ENCODE results near the gene CYP2S1.
"Not testable (repeated sequence)": the region's sequence is repeated elsewhere in the genome, so short reads cannot be mapped to it uniquely, and the experiment has no call there.

Gene CYP2S1, protein sequence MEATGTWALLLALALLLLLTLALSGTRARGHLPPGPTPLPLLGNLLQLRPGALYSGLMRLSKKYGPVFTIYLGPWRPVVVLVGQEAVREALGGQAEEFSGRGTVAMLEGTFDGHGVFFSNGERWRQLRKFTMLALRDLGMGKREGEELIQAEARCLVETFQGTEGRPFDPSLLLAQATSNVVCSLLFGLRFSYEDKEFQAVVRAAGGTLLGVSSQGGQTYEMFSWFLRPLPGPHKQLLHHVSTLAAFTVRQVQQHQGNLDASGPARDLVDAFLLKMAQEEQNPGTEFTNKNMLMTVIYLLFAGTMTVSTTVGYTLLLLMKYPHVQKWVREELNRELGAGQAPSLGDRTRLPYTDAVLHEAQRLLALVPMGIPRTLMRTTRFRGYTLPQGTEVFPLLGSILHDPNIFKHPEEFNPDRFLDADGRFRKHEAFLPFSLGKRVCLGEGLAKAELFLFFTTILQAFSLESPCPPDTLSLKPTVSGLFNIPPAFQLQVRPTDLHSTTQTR

DNA sequence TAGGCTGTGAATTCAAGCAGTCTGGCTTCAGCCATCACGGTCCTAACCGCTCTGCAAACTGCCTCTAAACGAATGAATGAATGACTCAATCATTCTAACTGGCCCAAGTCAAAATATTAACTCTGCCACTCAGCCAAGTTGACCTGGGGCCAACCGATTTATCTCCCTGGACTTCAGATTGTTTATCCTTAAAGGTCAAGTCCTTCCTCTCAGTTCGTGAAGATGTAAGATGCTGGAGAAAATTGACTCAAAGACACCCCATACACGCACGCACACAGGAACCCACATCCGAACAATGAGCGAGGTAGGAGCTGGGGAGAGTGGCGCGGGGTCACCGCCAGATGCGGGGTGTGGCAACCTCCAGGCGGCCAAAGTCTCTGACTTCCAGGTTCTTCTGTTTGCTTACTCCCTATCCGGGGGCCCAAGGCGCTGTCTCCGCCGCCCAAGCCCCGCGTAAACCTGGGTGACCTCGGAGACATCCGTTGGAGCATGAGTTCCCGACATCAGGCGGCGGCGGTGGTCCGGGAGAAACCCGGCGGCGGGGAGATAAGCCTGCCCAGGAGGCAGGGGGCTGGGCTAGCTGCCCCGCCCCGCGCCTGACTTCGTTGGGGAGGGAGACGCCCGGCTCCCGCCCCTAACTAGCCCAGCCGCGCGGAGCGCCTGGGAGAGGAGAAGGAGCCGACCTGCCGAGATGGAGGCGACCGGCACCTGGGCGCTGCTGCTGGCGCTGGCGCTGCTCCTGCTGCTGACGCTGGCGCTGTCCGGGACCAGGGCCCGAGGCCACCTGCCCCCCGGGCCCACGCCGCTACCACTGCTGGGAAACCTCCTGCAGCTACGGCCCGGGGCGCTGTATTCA is at the start of gene CYP2S1:
Gene CYP2S1 (plus strand): TSS at position 646 of the 856 bp plus-strand sequence. CDS start 46 bp downstream, at position 692.
- DNase-seq (ENCODE audit: low spot score in 2 of 2) (no peak), ATAC-seq (ENCODE audit: low read depth) (no peak)
- peak within 1 kb of the TSS; percentile 12 for H3K27ac Mint-ChIP-seq
- no peaks in the 10 kb centered on the region for H3K9me3 Mint-ChIP-seq
- H3K4me3 Mint-ChIP-seq: no peak within 1 kb of the TSS
- H3K36me3 Mint-ChIP-seq: no peaks in the 10 kb centered on the region
- peaks cover 36% of the 10 kb centered on the region for H3K27me3 Mint-ChIP-seq
- peaks cover 11% of the 10 kb centered on the region for H3K4me1 Mint-ChIP-seq

DNA sequence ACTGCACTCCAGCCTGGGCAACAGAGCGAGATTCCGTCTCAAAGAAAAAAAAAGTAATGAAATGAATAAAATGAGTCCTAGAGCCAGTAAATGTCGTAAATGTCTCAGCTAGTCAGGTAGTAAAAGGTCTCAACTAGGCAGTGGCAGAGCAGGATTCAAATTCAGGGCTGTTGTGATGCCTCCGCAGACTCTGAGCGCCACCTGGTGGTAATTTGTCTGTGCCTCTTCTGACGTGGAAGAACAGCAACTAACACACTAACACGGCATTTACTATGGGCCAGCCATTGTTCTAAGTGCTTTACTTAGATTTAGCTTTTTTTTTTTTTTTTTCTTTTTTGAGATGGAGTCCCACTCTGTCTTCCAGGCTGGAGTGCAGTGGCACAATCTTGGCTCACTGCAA is 48.6 kb upstream of the CYP2S1 start:
- Mint-ChIP-seq H3K9me3 (no peaks in the 10 kb centered on the region), H3K27ac (no peak overlapping the region), H3K4me1 (no peaks in the 10 kb centered on the region), H3K36me3 (no peaks in the 10 kb centered on the region), H3K4me3 (no peak overlapping the region), H3K27me3 (no peaks in the 10 kb centered on the region)
- peak; percentile 71 to 72 for DNase-seq (ENCODE audit: low spot score in 2 of 2)
- ATAC-seq (ENCODE audit: low read depth): peak; percentile 92

DNA sequence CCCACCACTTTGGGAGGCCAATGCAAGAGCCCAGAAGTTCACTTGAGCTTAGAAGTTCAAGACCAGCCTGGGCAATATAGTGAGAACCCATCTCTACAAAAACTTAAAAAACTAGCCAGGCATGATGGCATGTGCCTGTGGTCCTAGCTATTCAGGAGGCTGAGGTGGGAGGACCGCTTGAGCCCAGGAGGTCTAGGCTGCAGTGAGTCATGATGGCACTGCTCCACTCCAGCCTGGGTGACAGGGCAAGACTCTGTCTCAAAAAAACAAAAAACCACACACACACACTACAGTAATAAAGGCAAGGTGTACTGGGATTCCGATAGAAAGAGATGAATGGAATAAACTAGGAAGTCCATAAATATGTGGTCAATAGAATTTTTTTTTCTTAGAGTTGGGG is 43.2 kb upstream of the CYP2S1 start:
- no peaks in the 10 kb centered on the region for H3K27me3 Mint-ChIP-seq
- no peaks in the 10 kb centered on the region for H3K9me3 Mint-ChIP-seq
- DNase-seq (ENCODE audit: low spot score in 2 of 2): no peak
- H3K4me1 Mint-ChIP-seq: no peaks in the 10 kb centered on the region
- no peak overlapping the region for H3K4me3 Mint-ChIP-seq
- ATAC-seq (ENCODE audit: low read depth): no peak
- H3K27ac Mint-ChIP-seq: no peak overlapping the region
- no peaks in the 10 kb centered on the region for H3K36me3 Mint-ChIP-seq

DNA sequence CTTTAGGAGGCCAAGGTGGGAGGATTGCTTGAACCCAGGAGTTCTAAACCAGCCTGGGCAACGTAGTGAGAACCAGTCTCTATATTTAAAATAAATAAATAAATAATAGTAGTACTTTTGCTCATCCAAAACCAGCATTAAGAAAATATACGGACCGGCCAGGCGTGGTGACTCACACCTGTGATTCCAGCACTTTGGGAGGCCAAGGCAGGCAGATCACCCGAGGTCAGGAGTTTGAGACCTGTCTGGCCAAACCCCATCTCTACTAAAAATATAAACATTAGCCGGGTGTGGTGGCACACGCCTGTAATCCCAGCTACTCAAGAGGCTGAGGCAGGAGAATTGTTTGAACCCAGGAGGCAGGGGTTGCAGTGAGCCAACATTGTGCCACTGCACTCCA is 42.0 kb upstream of the CYP2S1 start:
- not testable (repeated sequence) for DNase-seq (ENCODE audit: low spot score in 2 of 2); H3K36me3 Mint-ChIP-seq; H3K27ac Mint-ChIP-seq; H3K4me1 Mint-ChIP-seq; H3K9me3 Mint-ChIP-seq; H3K4me3 Mint-ChIP-seq; ATAC-seq (ENCODE audit: low read depth); H3K27me3 Mint-ChIP-seq

DNA sequence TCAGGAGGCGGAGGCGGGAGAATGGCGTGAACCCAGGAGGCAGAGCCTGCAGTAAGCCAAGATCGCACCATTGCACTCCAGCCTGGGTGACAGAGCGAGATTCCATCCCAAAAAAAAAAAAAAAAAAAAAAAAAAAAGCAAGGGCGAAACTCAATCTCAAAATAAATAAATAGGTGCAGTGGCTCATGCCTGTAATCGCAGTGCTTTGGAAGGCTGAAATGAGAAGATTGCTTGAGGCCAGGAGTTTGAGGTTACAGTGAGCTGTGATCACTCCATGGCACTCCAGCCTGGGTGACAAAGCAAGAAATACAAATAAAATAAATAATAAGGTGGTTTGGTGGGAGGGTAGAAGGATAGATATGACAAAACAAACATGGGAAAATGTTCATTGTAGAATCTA is 39.0 kb upstream of the CYP2S1 start:
- H3K4me1 Mint-ChIP-seq: no peaks in the 10 kb centered on the region
- H3K9me3 Mint-ChIP-seq: peaks cover 3% of the 10 kb centered on the region
- no peak overlapping the region for H3K27ac Mint-ChIP-seq
- H3K4me3 Mint-ChIP-seq: no peak overlapping the region
- ATAC-seq (ENCODE audit: low read depth) (no peak), DNase-seq (ENCODE audit: low spot score in 2 of 2) (no peak)
- no peaks in the 10 kb centered on the region for H3K36me3 Mint-ChIP-seq
- H3K27me3 Mint-ChIP-seq: no peaks in the 10 kb centered on the region

DNA sequence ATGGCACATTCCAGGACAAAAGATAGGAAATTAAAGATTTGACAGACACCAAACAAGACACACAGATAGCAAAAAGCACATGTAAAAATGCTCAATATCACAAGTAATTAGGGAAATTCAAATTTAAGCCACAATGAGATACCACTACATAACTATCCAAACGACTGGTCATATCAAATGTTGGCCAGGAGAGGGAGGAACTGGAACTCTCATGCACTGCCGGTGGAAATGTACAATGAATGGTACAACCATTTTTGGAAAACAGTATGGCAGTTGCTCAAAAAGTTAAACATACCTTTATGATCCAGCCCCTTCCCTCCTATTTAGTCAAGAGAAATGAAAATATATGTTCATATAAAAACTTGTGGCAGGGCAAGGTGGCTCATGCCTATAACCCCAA is 36.8 kb upstream of the CYP2S1 start:
- ATAC-seq (ENCODE audit: low read depth) (no peak), DNase-seq (ENCODE audit: low spot score in 2 of 2) (no peak)
- Mint-ChIP-seq H3K27me3 (no peaks in the 10 kb centered on the region), H3K27ac (no peak overlapping the region), H3K4me1 (no peaks in the 10 kb centered on the region), H3K36me3 (no peaks in the 10 kb centered on the region), H3K9me3 (peaks cover 3% of the 10 kb centered on the region), H3K4me3 (no peak overlapping the region)

DNA sequence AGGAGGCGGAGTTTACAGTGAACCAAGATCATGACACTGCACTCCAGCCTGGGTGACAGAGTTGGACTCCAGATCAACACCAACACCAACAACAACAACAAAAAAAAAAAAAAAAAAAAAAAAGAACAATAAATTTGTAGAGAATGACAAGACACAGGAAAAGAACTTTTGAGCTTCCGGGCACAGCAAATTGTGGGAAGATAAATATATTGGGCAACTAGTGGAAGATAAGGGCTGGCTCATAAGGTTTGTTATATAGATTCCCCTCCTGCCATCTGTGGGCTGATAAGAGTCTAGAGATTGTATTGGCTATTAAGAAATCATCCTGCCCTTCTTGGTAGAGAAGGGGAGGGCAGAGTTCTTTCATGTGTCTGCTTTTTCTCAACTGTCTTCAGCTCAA is 33.1 kb upstream of the CYP2S1 start:
- DNase-seq (ENCODE audit: low spot score in 2 of 2): no peak
- H3K9me3 Mint-ChIP-seq: peaks cover 3% of the 10 kb centered on the region
- H3K4me3 Mint-ChIP-seq: no peak overlapping the region
- no peak for ATAC-seq (ENCODE audit: low read depth)
- no peaks in the 10 kb centered on the region for H3K27me3 Mint-ChIP-seq
- no peaks in the 10 kb centered on the region for H3K36me3 Mint-ChIP-seq
- no peaks in the 10 kb centered on the region for H3K4me1 Mint-ChIP-seq
- no peak overlapping the region for H3K27ac Mint-ChIP-seq

DNA sequence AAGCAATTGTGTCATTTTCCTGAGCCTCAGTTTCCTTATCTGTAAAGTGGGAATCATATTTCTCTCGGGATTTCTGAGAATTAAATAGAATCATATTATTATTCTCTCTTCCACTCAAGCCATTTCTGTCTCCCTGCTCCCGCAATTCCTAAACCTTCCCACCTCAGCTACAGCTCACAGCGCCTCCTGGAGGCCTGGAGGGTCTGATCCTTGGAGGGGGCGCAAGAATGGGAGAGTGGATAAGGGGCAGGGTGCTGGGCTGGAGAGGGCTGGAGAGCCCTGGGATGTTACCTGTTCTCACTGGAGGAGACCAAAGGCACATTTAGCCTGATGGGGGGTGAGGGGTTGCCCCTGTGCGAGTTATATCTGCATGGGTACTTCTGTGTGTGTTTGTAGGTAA is 31.1 kb upstream of the CYP2S1 start:
- Mint-ChIP-seq H3K27ac (no peak overlapping the region), H3K9me3 (peaks cover 2% of the 10 kb centered on the region)

DNA sequence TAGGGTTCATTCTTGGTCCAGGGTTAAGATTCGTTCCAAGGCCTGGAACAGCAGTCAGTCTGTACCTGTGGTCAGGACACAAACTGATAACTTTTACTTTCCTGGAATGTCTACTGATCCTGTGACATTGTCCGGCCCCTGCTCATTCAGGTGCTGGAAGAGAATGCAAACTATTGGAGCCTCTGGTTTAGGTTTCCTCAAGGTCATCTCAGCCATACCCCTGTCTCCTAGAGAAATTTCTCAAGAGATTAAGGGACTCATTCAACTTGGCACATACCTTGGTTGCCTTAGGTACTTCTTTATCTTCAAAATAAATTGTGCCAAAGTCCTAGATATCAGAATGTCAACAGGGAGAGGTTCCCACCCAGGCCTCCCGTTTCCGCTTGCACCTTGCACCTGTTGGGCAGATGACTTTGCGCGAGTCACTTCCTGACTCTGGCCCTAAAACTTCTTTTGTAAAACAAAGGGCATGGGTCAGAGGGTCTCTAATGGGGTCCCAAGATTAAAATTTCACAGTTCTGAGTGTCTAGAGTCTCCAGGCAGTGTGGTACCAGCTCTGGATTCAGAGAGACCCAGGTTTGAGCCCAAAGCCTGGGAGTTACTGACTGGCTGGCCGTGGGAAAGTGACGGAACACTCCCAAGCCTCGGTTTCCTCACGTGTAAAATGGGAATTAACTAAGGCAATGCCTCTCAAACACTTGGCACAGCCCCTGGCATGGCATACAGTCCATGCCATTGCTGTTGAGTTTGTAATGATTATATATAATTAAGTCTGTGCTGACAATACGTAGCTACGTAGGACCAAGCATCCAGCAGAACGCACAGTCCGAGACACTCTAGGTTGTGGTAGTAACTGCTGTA is 25.8 kb upstream of the CYP2S1 start:
- no peak for DNase-seq (ENCODE audit: low spot score in 2 of 2)
- no peak overlapping the region for H3K27ac Mint-ChIP-seq

More for the DNA sequence above, 31.1 kb upstream of the CYP2S1 start:
- no peaks in the 10 kb centered on the region for H3K4me1 Mint-ChIP-seq
- no peak overlapping the region for H3K4me3 Mint-ChIP-seq
- H3K27me3 Mint-ChIP-seq: no peaks in the 10 kb centered on the region
- no peak for DNase-seq (ENCODE audit: low spot score in 2 of 2)
- H3K36me3 Mint-ChIP-seq: no peaks in the 10 kb centered on the region
- ATAC-seq (ENCODE audit: low read depth): no peak

DNA sequence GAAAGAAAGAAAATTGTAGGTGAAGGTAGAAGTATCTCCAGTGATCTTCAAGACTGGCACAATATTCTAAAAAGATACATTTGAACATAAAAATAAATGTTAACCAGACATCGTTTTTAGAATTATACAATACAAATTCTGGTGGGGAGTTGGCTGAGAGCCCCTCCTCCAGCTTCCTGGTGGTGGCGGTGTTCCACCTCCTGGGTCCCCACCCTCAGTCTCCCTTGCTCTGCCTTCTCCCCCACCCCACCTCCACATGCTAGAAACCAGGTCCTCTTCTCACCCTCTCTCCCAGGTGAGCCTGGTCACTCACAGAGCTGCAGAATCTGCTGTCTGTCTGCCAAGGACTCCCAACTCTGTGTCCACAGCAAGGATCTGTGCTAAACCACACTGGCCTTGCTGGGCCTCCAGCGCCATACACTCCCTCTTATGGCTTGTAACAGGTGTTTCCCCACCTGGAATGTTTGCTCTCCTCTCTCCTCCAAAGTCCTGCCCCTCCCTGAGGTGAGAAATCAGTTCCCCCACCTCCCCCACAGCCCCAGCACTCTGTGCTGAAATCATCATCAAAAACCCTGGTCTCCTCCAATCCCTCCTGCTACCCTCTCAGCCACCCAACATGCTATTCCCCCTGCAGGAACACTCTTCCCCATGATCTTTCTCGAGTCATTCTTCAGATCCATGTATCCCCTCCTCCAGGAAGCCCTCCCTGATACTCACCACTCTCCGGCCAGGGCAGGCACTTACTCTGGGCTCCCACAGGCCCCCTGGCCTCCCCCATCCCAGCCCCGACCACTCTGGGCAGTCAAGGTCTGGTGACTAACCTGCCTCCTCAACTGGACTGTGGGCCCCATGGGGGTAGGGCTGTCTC is 20.5 kb upstream of the CYP2S1 start:
- no peaks in the 10 kb centered on the region for H3K9me3 Mint-ChIP-seq
- H3K27ac Mint-ChIP-seq: no peak overlapping the region
- H3K27me3 Mint-ChIP-seq: peaks cover 10% of the 10 kb centered on the region
- ATAC-seq (ENCODE audit: low read depth) (no peak), DNase-seq (ENCODE audit: low spot score in 2 of 2) (no peak)
- H3K4me1 Mint-ChIP-seq: peaks cover 6% of the 10 kb centered on the region
- no peak overlapping the region for H3K4me3 Mint-ChIP-seq
- no peaks in the 10 kb centered on the region for H3K36me3 Mint-ChIP-seq

More for the DNA sequence above, 25.8 kb upstream of the CYP2S1 start:
- Mint-ChIP-seq H3K4me3 (no peak overlapping the region), H3K27me3 (peaks cover 5% of the 10 kb centered on the region), H3K36me3 (no peaks in the 10 kb centered on the region), H3K4me1 (no peaks in the 10 kb centered on the region), H3K9me3 (no peaks in the 10 kb centered on the region)
- ATAC-seq (ENCODE audit: low read depth): no peak

DNA sequence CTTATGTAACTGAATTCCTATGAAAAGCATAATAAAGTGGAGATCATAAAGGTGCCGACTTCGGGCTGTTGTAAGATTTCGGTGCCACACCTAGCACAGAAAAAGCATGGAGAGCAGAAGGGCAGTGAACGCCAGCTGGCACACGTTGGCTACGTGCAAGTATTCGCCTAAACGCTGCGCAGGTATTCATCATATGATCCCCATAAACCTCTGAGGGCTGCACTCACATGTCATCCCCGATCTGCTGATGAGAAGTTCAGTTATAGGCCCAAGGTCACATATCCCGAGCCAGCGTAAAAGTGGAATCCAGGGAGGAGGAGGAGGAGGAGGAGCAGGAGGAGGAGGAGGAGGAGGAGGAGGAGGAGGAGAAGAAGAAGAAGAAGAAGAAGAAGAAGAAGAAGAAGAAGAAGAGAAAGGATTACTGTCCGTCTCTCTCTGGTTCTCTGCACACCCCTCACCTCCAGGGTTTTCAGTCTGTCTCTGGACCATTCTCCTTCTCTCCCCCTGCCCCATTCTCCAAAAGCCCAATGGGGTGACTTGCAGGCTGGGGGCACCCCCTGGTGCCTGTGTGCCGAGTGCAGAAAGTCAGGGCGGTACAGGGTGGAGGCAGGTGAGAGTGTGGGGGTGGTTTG is 18.6 kb upstream of the CYP2S1 start:
- H3K27ac Mint-ChIP-seq: no peak overlapping the region
- no peak for DNase-seq (ENCODE audit: low spot score in 2 of 2)
- no peak overlapping the region for H3K4me3 Mint-ChIP-seq
- H3K27me3 Mint-ChIP-seq: peaks cover 5% of the 10 kb centered on the region
- no peak for ATAC-seq (ENCODE audit: low read depth)
- H3K9me3 Mint-ChIP-seq: no peaks in the 10 kb centered on the region
- no peaks in the 10 kb centered on the region for H3K36me3 Mint-ChIP-seq
- H3K4me1 Mint-ChIP-seq: peaks cover 6% of the 10 kb centered on the region

DNA sequence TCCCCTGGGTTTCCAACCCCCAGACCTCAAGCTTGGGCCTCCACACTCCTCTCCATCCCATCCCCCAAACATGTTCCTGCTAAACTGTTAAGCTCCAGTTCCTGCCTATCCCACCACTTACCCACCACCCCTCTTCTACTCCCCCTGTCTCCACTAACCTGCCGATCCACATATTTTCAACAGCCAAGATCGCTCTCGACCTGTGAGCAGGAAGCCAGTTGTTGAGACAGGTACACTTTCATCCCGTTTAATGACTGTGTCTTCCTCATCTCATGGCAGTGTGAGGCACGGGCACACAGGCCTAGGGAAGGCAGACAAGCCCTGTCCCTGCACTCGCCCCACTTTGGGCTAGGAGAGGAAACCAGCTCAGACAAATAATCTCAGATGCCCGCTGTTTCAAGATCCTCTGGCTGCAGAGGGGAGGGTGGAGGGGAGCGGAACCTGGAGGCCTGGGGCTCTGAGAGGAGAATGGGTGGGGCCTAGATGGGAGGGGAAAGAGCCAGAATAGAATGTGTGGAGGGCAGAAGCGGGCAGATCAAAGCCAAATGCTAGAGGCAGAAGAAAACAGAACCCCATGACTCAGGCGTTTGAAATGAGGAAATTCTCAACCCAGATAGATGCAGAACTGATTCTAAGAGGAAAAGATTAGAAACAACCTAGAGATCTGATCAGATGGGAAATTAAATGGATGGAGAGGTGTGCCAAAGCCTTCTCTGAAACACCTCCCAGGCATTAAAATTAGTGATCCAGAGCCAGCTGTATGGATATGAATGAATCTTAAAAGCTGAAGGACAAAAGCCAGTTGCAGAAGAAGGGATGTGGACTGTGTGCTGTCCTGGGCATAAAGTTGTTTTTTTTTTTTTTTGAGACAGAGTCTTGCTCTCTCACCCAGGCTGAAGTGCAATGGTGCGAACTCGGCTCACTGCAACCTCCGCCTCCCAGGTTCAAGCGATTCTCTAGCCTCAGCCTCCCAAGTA is 16.9 kb upstream of the CYP2S1 start:
- no peak overlapping the region for H3K27ac Mint-ChIP-seq

More for the DNA sequence above, 16.9 kb upstream of the CYP2S1 start:
- Mint-ChIP-seq H3K27me3 (peaks cover 5% of the 10 kb centered on the region), H3K4me3 (no peak overlapping the region), H3K36me3 (no peaks in the 10 kb centered on the region), H3K9me3 (no peaks in the 10 kb centered on the region), H3K4me1 (peaks cover 6% of the 10 kb centered on the region)
- ATAC-seq (ENCODE audit: low read depth) (peak; percentile 32), DNase-seq (ENCODE audit: low spot score in 2 of 2) (no peak)
